NCI-H187 (cell line): ENCODE data around the gene RNF19B.
"Not testable (repeated sequence)": the region's sequence is repeated elsewhere in the genome, so short reads cannot be mapped to it uniquely, and the experiment has no call there.

Experiments used
- DNase-seq, 2 experiments: peaks; one replicate each; lab custom pipeline; 2025; lab: John Stamatoyannopoulos, UW

The RNF19B gene

DNA sequence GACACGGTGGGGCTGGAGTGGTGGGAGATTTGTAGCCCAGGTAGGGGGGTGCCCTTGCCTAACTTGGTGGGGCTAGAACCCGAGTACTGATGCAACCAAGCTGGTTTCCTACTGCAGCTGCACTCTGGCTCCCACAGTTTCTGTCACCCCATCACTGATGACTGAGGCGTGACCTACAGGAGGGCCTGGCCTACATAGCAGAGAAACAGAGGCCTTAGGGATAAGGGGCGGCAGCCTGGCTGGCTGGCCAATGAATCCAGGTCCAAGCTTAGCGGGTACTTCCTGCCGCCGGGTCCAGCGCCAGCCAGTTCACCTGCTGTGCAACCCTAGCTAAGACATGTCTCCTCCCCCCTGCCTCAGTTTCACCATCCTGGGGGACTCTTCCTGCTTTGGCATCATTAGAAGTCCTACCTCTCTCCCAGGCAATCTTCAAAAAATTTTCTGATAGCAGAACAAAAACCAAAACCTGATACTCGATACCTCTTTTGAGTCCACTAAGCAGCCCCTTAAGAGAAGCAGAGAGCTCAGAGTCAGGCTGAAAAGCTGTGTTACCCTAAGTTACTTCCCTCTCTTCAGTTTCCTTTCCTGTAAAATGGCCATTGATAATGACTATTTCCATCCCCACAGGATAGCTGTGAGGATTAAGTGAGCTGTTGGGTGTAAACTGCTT is 27.3 kb upstream of the RNF19B start:
- DNase-seq, result no peak

DNA sequence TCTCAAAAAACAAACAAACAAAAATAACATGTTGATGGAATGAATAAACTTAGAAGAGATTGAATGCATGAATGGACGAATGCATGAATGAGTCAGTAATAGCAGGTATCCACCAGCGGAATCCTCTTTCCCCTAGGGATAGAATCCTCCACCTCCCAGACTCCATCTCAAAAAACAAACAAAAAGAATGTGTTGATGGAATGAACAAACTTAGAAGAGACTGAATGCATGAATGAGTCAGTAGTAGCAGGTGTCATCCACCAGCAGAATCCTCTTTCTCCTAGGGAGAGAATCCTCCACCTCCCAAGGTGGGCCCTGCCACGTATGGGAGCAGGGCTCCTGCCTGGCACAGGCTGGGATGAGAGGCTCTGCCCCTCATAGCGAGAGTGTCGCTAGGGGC is 26.8 kb upstream of the RNF19B start:
- no peak for DNase-seq

DNA sequence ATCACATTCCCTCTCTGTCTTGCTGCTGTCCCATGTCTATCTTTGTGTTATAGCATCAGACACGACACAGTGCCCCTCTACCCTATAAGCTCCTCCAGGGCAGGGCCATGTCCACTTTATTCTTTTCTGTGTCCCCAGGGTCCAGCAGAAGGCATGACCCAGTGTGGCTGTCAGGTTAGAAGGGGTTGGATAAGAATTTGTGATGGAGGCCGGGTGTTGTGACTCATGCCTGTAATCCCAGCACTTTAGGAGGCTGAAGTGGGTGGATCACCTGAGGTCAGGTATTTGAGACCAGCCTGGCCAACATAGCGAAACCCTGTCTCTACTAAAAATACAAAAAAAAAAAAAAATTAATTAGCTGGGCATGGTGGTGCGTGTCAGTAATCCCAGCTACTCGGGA is 26.3 kb upstream of the RNF19B start:
- DNase-seq, result no peak

DNA sequence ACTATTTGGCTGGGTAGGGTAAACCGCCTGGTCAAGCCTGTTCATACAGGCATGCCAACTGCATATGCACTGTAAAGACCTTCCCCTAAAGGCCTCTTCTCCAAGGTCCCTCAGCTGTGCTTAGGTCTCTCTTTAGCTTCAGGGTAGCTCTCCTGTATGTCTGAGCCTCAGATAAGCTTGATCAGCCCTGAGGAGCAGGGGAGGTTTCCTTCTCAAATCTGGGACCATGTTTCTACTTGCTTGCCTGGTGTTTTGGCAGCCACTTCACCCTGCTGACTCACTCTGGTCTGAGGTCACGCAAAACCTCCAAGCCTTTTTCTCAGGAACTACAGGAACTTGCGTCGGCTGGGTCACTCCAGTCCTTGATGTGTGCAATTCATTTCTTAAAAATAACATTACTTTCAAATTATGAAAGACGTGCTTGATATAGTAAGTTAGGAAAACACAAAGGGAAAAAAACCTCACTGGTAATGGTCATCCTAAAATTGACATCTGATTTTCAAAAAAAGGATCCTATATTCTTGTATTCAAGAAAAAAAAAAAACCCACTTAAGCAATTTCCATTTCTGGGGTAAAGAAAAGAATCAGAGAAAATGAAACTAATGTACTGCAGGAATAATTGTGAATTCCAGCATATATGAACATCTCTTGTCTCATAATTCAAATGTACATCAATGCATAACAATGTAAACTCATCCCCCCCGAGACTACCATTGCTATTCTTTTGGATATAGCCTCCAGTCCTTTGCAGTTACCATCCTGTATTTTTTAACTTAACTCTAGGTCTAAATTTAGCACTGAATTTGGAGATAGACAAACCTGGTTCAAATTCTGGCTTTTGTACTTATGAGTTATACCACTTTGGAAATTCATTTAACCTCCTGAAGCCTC is 24.8 kb upstream of the RNF19B start:
- DNase-seq, result no peak

DNA sequence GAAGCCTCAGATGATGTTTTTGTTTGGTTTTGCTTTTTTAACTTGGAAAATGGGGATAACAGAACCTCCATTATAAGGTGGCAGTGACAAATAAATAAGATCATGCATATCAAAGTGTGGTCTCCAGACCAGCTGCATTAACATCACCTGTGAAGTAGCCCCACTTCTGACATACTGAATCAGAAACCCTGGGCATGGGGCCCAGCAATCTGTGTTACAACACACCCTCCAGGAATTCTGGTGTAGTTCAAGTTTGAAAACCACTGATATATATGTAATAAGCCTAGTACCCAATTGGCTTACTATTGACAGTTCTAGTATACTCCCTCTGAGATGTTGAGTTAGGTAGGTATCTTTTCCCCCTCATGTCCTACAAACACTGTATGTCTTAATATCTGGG is 24.1 kb upstream of the RNF19B start:
- DNase-seq, result no peak

DNA sequence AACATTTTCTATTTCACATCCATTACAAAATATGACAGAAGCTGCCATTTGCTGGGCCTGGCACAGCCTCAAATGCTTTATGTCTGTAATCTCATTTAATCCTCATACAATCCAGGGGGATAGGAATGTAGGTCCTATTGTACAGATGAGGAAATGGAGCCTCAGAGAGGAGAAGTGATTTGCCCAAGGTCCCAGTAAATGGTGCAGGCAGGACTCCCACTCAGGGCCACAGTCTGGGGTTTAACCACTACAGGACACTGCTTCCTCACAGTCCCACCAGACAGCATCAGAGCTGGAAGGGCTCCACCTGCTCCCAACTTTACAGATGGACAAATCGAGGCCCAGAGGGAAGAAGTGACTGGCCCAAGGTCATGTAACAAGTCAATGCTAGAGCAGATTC is 20.6 kb upstream of the RNF19B start:
- no peak for DNase-seq

DNA sequence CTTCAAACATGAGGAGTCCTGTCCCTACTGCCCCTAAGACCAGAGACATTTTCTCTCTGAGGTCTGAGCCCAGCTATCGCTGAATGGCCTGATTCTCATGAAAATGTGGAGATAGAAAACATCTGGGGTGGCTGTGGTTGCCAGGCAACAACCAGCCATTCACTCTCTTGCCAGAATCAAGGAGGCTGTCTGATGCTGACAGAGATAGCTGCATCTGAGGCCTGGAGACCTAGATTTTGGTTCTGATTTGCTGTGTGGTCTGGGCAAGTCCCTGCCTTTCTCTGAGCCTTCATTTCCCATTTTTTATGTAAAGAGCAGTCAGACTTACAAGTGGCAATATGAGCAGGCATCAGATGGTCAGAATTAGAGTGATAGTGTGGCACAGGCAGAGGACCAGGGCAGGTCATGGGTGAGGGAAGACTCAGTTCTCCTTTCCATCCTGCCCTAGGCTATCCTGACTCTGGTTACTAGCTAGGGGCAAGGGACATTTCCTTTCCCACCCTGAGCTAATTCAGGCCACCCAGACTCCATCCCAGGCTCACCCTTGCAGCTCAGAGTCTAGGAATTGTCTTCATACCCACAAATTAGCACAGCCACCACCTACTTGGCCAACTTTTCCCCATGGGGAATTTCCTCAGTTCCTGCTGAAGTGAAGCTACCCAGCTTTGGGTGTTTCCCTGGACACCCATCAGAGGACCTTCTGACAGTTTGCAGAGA is 20.0 kb upstream of the RNF19B start:
- no peak for DNase-seq

DNA sequence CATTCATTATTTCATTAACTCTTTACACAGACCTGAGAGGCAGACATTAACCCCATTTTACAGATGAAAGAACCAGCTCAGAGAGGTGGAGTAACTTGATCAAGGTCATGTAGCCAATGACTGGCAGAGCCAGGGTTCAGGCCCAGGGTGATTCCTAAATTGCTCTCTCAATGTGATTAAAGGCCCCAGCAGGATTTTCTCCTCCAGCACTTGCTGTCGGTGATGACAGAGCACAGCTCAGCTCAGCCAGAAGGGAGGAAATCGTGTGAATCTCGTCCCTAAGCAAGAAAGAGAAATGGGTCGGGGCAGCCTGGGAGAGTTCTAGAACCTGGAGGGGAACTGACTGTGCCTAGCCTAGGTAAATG is 19.5 kb upstream of the RNF19B start:
- DNase-seq, result no peak

DNA sequence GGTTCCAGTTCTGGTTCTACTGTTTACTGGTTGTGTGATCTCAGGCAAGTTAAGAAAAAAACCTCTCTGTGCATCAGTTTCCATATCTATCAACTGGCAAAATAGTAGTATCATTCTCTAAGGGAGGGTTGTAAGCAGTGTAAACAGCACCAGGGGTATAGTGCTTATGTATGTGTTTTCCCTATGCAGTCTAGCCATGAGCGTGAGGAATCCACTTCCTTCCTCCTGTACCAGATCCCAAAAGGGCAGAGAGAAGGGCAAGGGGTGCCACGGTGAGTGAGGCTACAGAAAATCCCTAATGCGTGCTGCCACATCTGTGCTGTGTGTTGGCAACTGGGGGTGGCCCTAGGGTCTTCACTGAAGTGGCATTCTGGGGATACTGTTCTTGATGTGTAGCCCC is 18.4 kb upstream of the RNF19B start:
- no peak for DNase-seq

DNA sequence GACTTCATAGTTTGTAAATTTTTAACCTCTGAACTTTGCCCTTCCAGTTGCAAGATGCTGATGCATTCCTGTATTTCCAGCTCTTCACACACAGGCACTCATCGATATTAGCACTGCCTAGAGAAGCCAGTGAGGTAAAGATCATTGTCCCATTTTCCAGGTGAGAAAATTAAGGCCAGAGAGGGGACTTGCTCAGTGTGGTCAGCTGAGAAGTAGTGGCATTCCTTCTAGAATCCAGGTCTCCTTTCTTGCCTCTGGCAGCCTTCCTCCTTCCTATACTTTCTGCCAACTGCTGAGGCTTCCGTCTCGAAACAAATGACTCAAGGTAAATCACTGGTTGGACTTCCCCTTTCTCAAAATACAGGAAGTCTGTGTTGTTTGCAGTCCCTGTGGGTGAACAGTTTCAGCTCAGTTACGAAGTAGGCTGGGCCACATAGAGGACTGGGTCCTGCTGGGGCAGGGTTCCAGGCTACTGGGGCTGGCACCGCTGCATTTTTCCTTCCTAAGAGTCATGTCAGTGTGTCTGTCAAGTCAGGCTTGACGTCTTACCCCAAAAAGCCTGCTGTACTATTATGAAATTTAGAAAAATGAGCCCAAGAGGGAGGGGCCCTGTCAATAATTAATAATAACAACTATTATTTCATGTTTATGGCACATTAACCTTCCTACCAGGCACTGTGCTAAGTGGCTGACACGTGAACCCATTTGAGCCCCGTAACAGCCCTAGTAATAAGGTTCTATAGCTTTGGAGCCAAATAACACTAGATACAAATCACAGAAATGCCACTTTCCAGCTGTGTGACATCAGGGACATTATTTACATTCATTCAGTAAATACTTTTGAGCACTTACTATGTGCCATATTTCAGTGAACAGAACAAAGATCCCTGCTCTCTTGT is 16.6 kb upstream of the RNF19B start:
- DNase-seq, result no peak

DNA sequence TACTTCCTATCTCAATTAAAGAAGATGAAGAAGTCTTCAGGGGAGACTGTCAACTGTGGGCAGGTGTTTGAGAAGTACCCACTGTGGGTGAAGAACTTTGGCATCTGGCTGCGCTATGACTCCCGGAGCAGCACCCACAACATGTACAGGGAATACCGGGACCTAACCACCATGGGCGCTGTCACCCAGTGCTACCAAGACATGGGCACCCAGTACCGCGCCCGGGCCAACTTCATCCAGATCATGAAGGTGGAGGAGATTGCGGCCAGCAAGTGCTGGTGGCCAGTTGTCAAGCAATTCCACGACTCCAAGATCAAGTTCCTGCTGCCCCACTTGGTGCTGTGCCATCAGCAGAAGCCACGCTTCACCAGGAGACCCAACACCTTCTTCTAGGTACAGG is 15.5 kb upstream of the RNF19B start:
- no peak for DNase-seq

DNA sequence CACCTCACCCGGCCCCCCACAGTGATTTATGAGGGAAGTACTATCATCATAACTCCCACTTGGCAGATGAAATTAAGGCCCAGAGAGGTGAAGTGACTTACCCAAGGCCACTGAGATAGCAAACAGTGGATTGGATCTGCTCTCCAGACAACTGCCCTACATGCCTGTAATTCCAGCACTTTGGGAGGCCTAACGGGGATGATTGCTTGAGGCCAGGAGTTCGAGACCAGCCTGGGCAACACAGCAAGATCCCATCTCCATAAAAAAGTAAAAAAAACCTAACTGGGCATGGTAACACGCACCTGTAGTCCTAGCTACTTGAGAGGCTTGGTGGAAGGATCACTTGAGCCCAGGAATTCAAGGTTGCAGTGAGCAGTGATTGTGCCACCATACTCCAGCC is 14.2 kb upstream of the RNF19B start:
- DNase-seq, result no peak

DNA sequence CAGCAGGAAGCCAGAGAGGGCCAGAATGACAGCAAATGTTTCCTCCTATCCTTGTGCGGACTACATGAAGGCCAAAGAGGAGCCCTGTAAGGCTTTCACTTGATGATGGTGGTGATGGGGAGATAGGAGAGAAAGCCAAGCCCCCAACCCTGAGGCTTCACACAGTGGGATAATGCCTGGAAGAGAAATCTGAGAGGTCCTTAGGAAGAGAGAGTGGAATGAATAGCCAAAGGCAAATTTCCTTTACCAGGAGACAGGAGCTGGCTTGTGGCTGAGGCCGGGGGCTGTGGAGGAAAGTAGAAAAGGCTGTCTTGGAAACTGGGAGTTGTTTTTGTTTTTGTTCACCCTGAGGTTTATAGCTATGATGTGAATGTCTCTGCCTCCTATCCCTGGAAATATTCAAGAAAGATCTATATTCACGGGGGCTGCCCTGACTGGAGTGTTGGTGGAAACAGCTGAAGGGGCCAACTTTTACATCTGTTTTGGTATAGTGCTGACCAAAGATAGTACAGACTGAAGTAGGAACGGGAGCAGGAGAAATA is 13.0 kb upstream of the RNF19B start:
- no peak for DNase-seq

DNA sequence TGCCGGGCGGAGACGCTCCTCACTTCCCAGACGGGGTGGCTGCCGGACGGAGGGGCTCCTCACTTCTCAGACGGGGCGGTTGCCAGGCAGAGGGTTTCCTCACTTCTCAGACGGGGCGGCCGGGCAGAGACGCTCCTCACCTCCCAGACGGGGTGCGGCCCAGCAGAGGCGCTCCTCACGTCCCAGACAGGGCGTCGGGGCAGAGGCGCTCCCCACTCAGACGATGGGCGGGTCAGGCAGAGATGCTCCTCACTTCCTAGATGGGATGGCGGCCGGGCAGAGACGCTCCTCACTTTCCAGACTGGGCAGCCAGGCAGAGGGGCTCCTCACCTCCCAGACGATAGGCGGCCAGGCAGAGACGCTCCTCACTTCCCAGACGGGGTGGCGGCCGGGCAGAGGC is 10.4 kb upstream of the RNF19B start:
- DNase-seq, result not testable (repeated sequence)

DNA sequence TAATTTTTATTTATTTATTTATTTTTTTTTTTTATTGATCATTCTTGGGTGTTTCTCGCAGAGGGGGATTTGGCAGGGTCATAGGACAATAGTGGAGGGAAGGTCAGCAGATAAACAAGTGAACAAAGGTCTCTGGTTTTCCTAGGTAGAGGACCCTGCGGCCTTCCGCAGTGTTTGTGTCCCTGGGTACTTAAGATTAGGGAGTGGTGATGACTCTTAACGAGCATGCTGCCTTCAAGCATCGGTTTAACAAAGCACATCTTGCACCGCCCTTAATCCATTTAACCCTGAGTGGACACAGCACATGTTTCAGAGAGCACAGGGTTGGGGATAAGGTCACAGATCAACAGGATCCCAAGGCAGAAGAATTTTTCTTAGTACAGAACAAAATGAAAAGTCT is 8.8 kb upstream of the RNF19B start:
- not testable (repeated sequence) for DNase-seq

DNA sequence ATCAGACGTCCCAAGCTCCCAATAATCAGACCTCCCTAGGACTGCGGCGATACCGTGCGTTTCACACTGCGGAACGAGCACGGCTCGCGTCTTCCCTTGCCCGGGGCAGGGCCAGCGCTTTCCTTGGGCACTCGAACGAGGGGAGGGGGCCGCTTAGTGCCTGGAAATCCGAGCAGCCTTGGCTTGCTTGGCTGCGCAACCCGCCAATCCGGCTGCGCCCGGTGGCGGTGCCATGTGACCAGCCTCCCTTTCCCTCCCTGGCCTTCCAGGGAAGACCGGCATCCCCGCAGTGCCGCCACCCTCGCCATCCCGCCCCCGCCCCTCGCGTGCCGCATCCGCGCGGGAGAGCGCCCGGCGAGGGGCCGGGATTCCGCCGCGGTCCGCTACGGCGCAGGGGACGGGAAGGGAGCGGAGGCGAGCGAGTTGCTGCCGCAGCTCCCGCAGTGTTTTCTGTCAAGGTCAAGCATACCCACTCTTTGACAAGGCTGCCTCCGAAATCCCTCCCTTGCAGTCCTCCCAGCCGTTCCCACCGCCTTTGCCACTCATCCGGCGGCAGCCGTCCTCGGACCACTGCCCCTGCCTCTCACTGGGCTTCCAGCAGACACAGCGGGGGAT is 8.3 kb upstream of the RNF19B start:
- DNase-seq, result peak; percentile 57 to 75

DNA sequence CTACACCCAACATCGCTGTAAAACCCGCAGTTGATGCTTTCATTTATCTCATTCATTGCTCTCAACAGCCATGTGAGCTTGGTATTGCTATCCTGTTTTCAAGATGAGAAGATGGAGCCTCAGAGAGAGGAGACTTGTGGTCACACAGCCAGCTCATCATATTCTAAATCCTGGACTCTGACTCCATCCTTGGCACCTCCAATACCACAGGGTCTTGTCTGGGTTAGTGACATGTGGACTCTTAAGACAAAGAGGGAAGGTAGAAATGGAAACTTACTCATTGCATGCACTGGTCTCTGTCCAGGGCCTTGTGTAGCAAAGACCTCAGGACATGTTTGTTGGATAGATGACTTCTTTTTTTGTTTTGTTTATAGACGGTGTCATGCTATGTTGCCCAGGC is 7.0 kb upstream of the RNF19B start:
- DNase-seq, result no peak

DNA sequence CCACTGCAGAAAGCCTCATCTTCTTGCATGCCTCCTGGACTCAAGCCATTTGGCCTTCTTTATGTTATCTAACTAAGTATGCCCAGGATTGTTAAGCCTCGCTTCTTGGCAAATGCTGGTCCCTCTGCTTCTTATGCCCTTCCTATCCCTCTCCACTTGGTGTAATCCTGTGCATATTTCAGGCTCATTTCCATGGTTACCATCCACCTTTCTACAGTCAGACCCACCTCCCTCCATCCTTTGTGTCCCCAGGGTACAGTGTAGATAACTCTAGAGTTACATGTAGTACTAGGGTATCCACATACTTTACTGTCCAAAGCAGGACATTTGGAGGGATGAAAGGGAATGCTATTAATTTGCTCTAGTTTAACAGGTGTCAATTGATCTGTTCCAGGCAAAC is 6.5 kb upstream of the RNF19B start:
- DNase-seq, result no peak

DNA sequence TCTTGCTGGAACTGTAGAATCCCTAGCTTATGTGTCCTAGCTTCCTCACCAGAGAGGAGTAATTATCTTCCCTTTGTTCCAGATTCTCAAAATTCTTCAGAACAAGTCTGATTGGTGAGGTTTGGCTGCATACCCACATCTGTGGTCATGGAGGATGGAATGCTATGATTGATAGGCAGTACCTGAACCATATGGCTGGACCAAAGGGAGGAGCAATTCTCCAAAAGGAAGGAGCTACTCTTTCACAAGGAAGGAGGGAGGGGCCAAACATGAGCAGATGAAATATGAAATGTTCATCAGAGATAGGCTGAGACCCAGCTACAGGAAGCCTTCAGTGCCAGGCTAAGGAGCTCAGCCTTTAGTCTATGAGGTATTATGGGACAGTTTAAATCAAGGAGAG is 5.0 kb upstream of the RNF19B start:
- no peak for DNase-seq

DNA sequence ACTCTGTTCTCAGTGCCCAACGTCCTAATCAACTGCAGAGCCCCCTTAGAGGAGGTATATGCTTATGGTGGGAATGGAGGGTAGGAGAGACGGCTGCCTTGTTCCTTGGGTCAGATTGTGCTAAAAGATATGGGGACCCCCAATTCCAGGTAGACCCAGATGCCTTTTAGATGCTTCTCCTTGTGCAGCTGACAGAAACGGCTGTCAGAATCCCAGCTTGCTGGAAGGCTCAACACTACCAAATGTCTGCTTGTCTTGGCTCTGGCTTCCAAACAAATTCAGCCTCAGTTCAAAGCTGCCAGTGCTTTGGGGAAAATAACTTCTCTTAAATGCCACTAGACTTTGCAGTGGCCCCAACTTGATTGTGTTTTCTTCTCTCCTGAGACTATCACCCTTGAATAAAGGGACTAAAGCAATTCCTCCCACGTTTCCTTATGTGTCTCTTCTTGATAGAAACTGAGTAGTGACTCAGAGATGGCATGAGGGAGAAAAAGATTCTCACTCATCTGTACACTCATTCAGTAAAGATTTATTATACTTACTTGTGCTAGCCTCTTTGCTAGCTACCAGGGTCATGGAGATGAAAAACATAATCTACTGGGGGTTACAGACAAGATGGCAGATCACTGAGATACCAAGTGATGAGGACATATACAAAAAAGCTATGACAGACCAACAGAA is 3.4 kb upstream of the RNF19B start:
- no peak for DNase-seq

DNA sequence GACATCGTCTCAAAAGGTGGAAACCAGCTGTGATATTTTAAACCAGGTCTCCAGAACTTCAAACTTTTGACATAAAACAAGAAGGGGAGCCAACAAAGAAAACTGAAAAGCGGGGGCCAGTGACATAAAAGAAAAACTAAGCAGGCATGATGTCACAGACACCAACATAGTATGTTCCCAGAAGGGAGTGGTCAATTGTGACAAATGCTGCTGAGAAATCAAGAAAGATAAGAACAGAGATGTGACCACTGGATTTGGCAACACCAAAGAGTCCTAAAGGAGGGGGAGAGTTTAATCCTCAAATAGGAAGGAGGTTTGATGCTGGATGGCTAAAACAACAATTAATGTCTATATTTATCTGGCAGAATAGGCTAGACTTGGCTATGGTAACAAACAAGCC is 2.3 kb upstream of the RNF19B start:
- no peak for DNase-seq
